NCI-H345 treated with DMSO at 0.1 percent for 48 hours (cell line): ENCODE measurements around the gene NUDT14.

Experiments used
- DNase-seq: peaks from one replicate; lab custom pipeline; 2025; ENCODE audit not compliant: unreplicated experiment; lab: John Stamatoyannopoulos, UW

NUDT14 gene

GRCh38 chr14:105180592-105181548, at the start of gene NUDT14:
TSS of gene NUDT14 (minus strand) at chr14:105181312. CDS start at chr14:105181209, 103 bp downstream.
- no peak for DNase-seq

- DNase-seq, result no peak
Observed at GRCh38 chr14:105229099-105229655, 48.1 kb upstream of the NUDT14 start.

- DNase-seq, result no peak
Observed at GRCh38 chr14:105228562-105228961, 47.5 kb upstream of the NUDT14 start.

GRCh38 chr14:105227346-105227745, 46.2 kb upstream of the NUDT14 start:
- no peak for DNase-seq

GRCh38 chr14:105226198-105226597, 45.1 kb upstream of the NUDT14 start:
- DNase-seq, result no peak

GRCh38 chr14:105224845-105225570, 43.9 kb upstream of the NUDT14 start:
- no peak for DNase-seq

- no peak for DNase-seq
Observed at GRCh38 chr14:105223770-105224544, 42.8 kb upstream of the NUDT14 start.

GRCh38 chr14:105223260-105223659, 42.1 kb upstream of the NUDT14 start:
- no peak for DNase-seq

- DNase-seq, result no peak
Observed at GRCh38 chr14:105221598-105222178, 40.6 kb upstream of the NUDT14 start.

- no peak for DNase-seq
Observed at GRCh38 chr14:105220699-105221597, 39.8 kb upstream of the NUDT14 start.

GRCh38 chr14:105219753-105220152, 38.6 kb upstream of the NUDT14 start:
- no peak for DNase-seq

GRCh38 chr14:105219043-105219612, 38.0 kb upstream of the NUDT14 start:
- DNase-seq, result no peak

- no peak for DNase-seq
Observed at GRCh38 chr14:105218611-105219010, 37.5 kb upstream of the NUDT14 start.

- no peak for DNase-seq
Observed at GRCh38 chr14:105217774-105218173, 36.7 kb upstream of the NUDT14 start.

GRCh38 chr14:105216490-105217247, 35.6 kb upstream of the NUDT14 start:
- no peak for DNase-seq

GRCh38 chr14:105215602-105216001, 34.5 kb upstream of the NUDT14 start:
- DNase-seq, result no peak

GRCh38 chr14:105214324-105214915, 33.3 kb upstream of the NUDT14 start:
- no peak for DNase-seq

- DNase-seq, result no peak
Observed at GRCh38 chr14:105213361-105213760, 32.2 kb upstream of the NUDT14 start.
